Effector memory CD4-positive, alpha-beta T cell (primary cell): ENCODE results near the gene NABP2.
A peak's percentile ranks its signal among the peaks of the same experiment; 100 is the strongest.

Experiments
- DNase-seq, 3 donors: peaks; one replicate each; pipeline ENCODE4 v3.0.0-alpha.2; 2020
- H3K27ac ChIP-seq: 2 replicates; pipeline ENCODE4 v1.7.0; 2013; ENCODE audit warnings: mild to moderate bottlenecking, low read length, moderate library complexity; ENCODE audit not compliant: insufficient read depth, poor library complexity, severe bottlenecking
- H3K27me3 ChIP-seq: replicated peaks from 2 replicates; pipeline ENCODE4 v1.7.0; 2013; ENCODE audit warnings: mild to moderate bottlenecking, low read length; ENCODE audit not compliant: insufficient read depth, control insufficient read depth, poor library complexity, severe bottlenecking
- H3K36me3 ChIP-seq: 2 replicates; pipeline ENCODE4 v1.7.0; 2013; ENCODE audit warnings: mild to moderate bottlenecking, low read length, moderate library complexity; ENCODE audit not compliant: control insufficient read depth, insufficient read depth
- H3K4me1 ChIP-seq: 2 replicates; pipeline ENCODE4 v1.7.0; 2013; ENCODE audit warnings: low read length, mild to moderate bottlenecking; ENCODE audit not compliant: control insufficient read depth, insufficient read depth, poor library complexity, severe bottlenecking
- H3K4me3 ChIP-seq: 2 replicates; pipeline ENCODE4 v1.7.0; 2013; ENCODE audit warnings: low read length, low read depth, mild to moderate bottlenecking; ENCODE audit not compliant: insufficient read depth, poor library complexity, severe bottlenecking
- H3K9me3 ChIP-seq: 2 replicates; pipeline ENCODE4 v1.7.0; 2013; ENCODE audit warnings: mild to moderate bottlenecking, low read length, moderate library complexity; ENCODE audit not compliant: control insufficient read depth

Gene NABP2

GRCh38 chr12:56242986-56243385 is 18.8 kb downstream of the NABP2 start:
- no peak overlapping the region for H3K4me3 ChIP-seq
- no peaks in the 10 kb centered on the region for H3K9me3 ChIP-seq
- H3K4me1 ChIP-seq, result no peaks in the 10 kb centered on the region
- DNase-seq, result no peak
- peaks cover 81% of the 10 kb centered on the region for H3K36me3 ChIP-seq
- H3K27me3 ChIP-seq, result no peaks in the 10 kb centered on the region
- H3K27ac ChIP-seq, result no peak overlapping the region

- H3K4me3 ChIP-seq, result no peak overlapping the region
- no peaks in the 10 kb centered on the region for H3K27me3 ChIP-seq
- no peaks in the 10 kb centered on the region for H3K4me1 ChIP-seq
- H3K9me3 ChIP-seq, result no peaks in the 10 kb centered on the region
- no peak overlapping the region for H3K27ac ChIP-seq
- peaks cover 89% of the 10 kb centered on the region for H3K36me3 ChIP-seq
- DNase-seq, result no peak
Measured at GRCh38 chr12:56243731-56244181, 19.6 kb downstream of the NABP2 start.

- Histone ChIP-seq H3K36me3 (peaks cover 91% of the 10 kb centered on the region), H3K4me1 (no peaks in the 10 kb centered on the region), H3K4me3 (no peak overlapping the region), H3K27ac (no peak overlapping the region), H3K27me3 (no peaks in the 10 kb centered on the region), H3K9me3 (no peaks in the 10 kb centered on the region)
- DNase-seq, result no peak
Measured at GRCh38 chr12:56244494-56244893, 20.4 kb downstream of the NABP2 start.

GRCh38 chr12:56247923-56248322 is 23.8 kb downstream of the NABP2 start:
- H3K4me3 ChIP-seq, result no peak overlapping the region
- no peaks in the 10 kb centered on the region for H3K27me3 ChIP-seq
- no peak for DNase-seq
- H3K4me1 ChIP-seq, result no peaks in the 10 kb centered on the region
- no peaks in the 10 kb centered on the region for H3K9me3 ChIP-seq
- no peak overlapping the region for H3K27ac ChIP-seq
- H3K36me3 ChIP-seq, result peaks cover 74% of the 10 kb centered on the region

GRCh38 chr12:56248711-56249110 is 24.6 kb downstream of the NABP2 start:
- Histone ChIP-seq H3K4me1 (no peaks in the 10 kb centered on the region), H3K4me3 (no peak overlapping the region), H3K9me3 (no peaks in the 10 kb centered on the region), H3K36me3 (peaks cover 74% of the 10 kb centered on the region), H3K27ac (no peak overlapping the region), H3K27me3 (no peaks in the 10 kb centered on the region)
- DNase-seq, result no peak

GRCh38 chr12:56252649-56253048 is 28.5 kb downstream of the NABP2 start:
- H3K27ac ChIP-seq, result no peak overlapping the region
- peaks cover 12% of the 10 kb centered on the region for H3K4me1 ChIP-seq
- H3K27me3 ChIP-seq, result no peaks in the 10 kb centered on the region
- H3K36me3 ChIP-seq, result peaks cover 54% of the 10 kb centered on the region
- no peak overlapping the region for H3K4me3 ChIP-seq
- H3K9me3 ChIP-seq, result no peaks in the 10 kb centered on the region
- DNase-seq, result no peak

- DNase-seq, result no peak
- Histone ChIP-seq H3K27ac (no peak overlapping the region), H3K9me3 (no peaks in the 10 kb centered on the region), H3K4me1 (peaks cover 12% of the 10 kb centered on the region), H3K27me3 (no peaks in the 10 kb centered on the region), H3K4me3 (no peak overlapping the region), H3K36me3 (peaks cover 50% of the 10 kb centered on the region)
Measured at GRCh38 chr12:56253091-56253490, 28.9 kb downstream of the NABP2 start.

- H3K36me3 ChIP-seq, result peaks cover 37% of the 10 kb centered on the region
Measured at GRCh38 chr12:56255671-56256070, 31.5 kb downstream of the NABP2 start.

GRCh38 chr12:56256326-56256960 is 32.3 kb downstream of the NABP2 start:
- H3K36me3 ChIP-seq, result peaks cover 35% of the 10 kb centered on the region
- DNase-seq, result no peak
- peaks cover 19% of the 10 kb centered on the region for H3K4me1 ChIP-seq
- no peak overlapping the region for H3K4me3 ChIP-seq
- H3K9me3 ChIP-seq, result no peaks in the 10 kb centered on the region
- no peaks in the 10 kb centered on the region for H3K27me3 ChIP-seq
- no peak overlapping the region for H3K27ac ChIP-seq

More at GRCh38 chr12:56255671-56256070, 31.5 kb downstream of the NABP2 start:
- no peak for DNase-seq
- Histone ChIP-seq H3K4me3 (no peak overlapping the region), H3K9me3 (no peaks in the 10 kb centered on the region), H3K27ac (no peak overlapping the region), H3K27me3 (no peaks in the 10 kb centered on the region), H3K4me1 (peaks cover 19% of the 10 kb centered on the region)

GRCh38 chr12:56257071-56257470 is 32.9 kb downstream of the NABP2 start:
- Histone ChIP-seq H3K27ac (peak overlapping the region; percentile 71), H3K27me3 (no peaks in the 10 kb centered on the region), H3K4me1 (peaks cover 19% of the 10 kb centered on the region), H3K36me3 (peaks cover 29% of the 10 kb centered on the region), H3K9me3 (no peaks in the 10 kb centered on the region), H3K4me3 (peak overlapping the region; percentile 67)
- DNase-seq, result no peak
